ENCODE results near the gene ZNF837.

ZNF837 gene

GRCh38 chr19:58335630-58336029, 45.2 kb downstream of the ZNF837 start:
- no peaks in the 10 kb centered on the region for H3K4me1 ChIP-seq (ENCODE audit: insufficient read depth, low read length)

GRCh38 chr19:58334691-58335249, 46.1 kb downstream of the ZNF837 start:
- Histone ChIP-seq H3K27ac (ENCODE audit: low read length) (no peak overlapping the region), H3K9ac (ENCODE audit: low read depth, low read length) (no peak overlapping the region), H3K27me3 (ENCODE audit: insufficient read depth, low read length) (no peaks in the 10 kb centered on the region), H3K36me3 (ENCODE audit: insufficient read depth, low read depth, low read length) (peaks cover 21% of the 10 kb centered on the region; the same call in 1 of the 2 replicates), H3K9me3 (ENCODE audit: insufficient read depth, low read depth, low read length) (peaks cover 6% of the 10 kb centered on the region; the same call in 1 of the 2 replicates), H3K4me3 (ENCODE audit: low read length) (no peak overlapping the region), H3K4me1 (ENCODE audit: insufficient read depth, low read length) (no peaks in the 10 kb centered on the region)

More at GRCh38 chr19:58335630-58336029, 45.2 kb downstream of the ZNF837 start:
- Histone ChIP-seq H3K4me3 (ENCODE audit: low read length) (no peak overlapping the region), H3K36me3 (ENCODE audit: insufficient read depth, low read depth, low read length) (peaks cover 21% of the 10 kb centered on the region; the same call in 1 of the 2 replicates), H3K27me3 (ENCODE audit: insufficient read depth, low read length) (no peaks in the 10 kb centered on the region), H3K9ac (ENCODE audit: low read depth, low read length) (no peak overlapping the region), H3K9me3 (ENCODE audit: insufficient read depth, low read depth, low read length) (peaks cover 6% of the 10 kb centered on the region; the same call in 1 of the 2 replicates), H3K27ac (ENCODE audit: low read length) (no peak overlapping the region)

DNA sequence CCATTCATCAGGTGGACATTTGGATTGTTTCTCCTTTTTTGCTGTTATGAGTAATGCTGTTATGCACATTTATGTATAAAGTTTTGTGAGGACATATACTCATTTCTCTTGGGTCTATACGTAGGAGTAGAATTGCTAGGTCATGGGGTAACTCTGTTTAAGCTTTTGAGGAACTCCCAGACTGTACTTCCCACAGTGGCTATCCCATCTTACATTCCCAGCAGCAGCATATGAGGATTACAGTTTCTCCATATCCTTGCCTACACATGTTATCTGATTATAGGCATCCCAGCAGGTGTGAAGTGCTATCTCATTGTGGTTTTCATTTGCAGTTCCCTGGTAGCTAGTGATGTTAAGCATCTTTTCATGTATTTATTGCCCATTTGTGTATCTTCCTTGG, 48.1 kb downstream of the ZNF837 start:
- Histone ChIP-seq H3K9me3 (ENCODE audit: insufficient read depth, low read depth, low read length) (no peaks in the 10 kb centered on the region), H3K4me1 (ENCODE audit: insufficient read depth, low read length) (no peaks in the 10 kb centered on the region), H3K27me3 (ENCODE audit: insufficient read depth, low read length) (no peaks in the 10 kb centered on the region), H3K36me3 (ENCODE audit: insufficient read depth, low read depth, low read length) (peaks cover 11% of the 10 kb centered on the region; the same call in 1 of the 2 replicates), H3K9ac (ENCODE audit: low read depth, low read length) (no peak overlapping the region), H3K4me3 (ENCODE audit: low read length) (no peak overlapping the region), H3K27ac (ENCODE audit: low read length) (no peak overlapping the region)

- Histone ChIP-seq H3K4me3 (ENCODE audit: low read length) (no peak overlapping the region), H3K4me1 (ENCODE audit: insufficient read depth, low read length) (no peaks in the 10 kb centered on the region; the same call in 1 of the 2 replicates), H3K36me3 (ENCODE audit: insufficient read depth, low read depth, low read length) (0 out of 2 replicates have a peak, but pooled peaks cover 2% of the 10 kb centered on the region), H3K9ac (ENCODE audit: low read depth, low read length) (no peak overlapping the region), H3K27me3 (ENCODE audit: insufficient read depth, low read length) (no peaks in the 10 kb centered on the region), H3K27ac (ENCODE audit: low read length) (no peak overlapping the region), H3K9me3 (ENCODE audit: insufficient read depth, low read depth, low read length) (no peaks in the 10 kb centered on the region)
Measured at GRCh38 chr19:58330458-58330857, 50.4 kb downstream of the ZNF837 start.

DNA sequence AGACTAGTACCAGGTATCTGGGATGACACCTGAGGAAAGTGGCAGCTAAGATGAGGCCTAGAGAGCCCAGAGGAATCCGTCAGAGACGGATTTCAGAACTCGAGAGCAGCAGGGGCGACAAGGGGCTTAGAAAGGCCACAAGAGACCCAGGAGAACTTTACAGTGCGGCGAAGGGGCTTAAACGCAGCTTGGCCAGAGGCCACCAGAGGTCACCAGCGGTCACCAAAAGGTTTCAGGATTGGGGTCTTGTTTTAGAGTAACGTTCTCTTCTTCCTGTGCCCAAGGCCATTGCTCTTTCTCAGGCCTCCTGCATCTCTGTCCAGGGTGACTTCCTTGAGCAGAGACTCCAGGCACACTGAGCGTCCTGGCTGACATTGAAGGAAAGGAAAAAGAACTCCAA, 51.8 kb downstream of the ZNF837 start:
- H3K9ac ChIP-seq (ENCODE audit: low read depth, low read length), result no peak overlapping the region
- H3K27ac ChIP-seq (ENCODE audit: low read length), result no peak overlapping the region
- no peaks in the 10 kb centered on the region for H3K36me3 ChIP-seq (ENCODE audit: insufficient read depth, low read depth, low read length)
- H3K9me3 ChIP-seq (ENCODE audit: insufficient read depth, low read depth, low read length), result no peaks in the 10 kb centered on the region
- no peaks in the 10 kb centered on the region; the same call in 1 of the 2 replicates for H3K4me1 ChIP-seq (ENCODE audit: insufficient read depth, low read length)
- H3K4me3 ChIP-seq (ENCODE audit: low read length), result no peak overlapping the region
- no peaks in the 10 kb centered on the region for H3K27me3 ChIP-seq (ENCODE audit: insufficient read depth, low read length)

GRCh38 chr19:58326914-58327726, 53.7 kb downstream of the ZNF837 start, which contains the start of gene ZSCAN22:
ZSCAN22 (plus strand) TSS chr19:58326994; CDS start chr19:58334803, 7,809 bp downstream.
- H3K4me3 ChIP-seq (ENCODE audit: low read length), result peak within 1 kb of the TSS; percentile 93
- no peaks in the 10 kb centered on the region for H3K27me3 ChIP-seq (ENCODE audit: insufficient read depth, low read length)
- H3K4me1 ChIP-seq (ENCODE audit: insufficient read depth, low read length), result no peaks in the 10 kb centered on the region; the same call in 1 of the 2 replicates
- H3K9me3 ChIP-seq (ENCODE audit: insufficient read depth, low read depth, low read length), result no peaks in the 10 kb centered on the region
- peak within 1 kb of the TSS; percentile 91 for H3K9ac ChIP-seq (ENCODE audit: low read depth, low read length)
- no peak within 1 kb of the TSS for H3K27ac ChIP-seq (ENCODE audit: low read length)
- no peaks in the 10 kb centered on the region for H3K36me3 ChIP-seq (ENCODE audit: insufficient read depth, low read depth, low read length)

DNA sequence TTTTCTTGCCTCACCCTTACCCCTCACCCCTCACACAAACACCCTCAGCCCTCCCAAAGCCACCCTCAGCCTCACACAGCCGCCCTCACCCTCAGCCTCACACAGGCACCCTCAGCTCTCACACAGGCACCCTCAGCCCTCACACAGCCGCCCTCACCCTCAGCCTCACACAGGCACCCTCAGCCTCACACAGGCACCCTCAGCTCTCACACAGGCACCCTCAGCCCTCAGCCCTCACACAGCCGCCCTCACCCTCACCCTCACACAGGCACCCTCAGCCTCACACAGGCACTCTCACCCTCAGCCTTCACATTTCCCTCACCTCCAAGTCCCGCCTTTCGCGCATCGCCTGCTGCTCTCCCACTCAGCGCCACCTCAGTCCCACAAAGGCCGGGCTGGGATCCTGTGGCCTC, 54.3 kb downstream of the ZNF837 start:
- no peaks in the 10 kb centered on the region; the same call in 1 of the 2 replicates for H3K4me1 ChIP-seq (ENCODE audit: insufficient read depth, low read length)
- no peaks in the 10 kb centered on the region for H3K36me3 ChIP-seq (ENCODE audit: insufficient read depth, low read depth, low read length)
- peak overlapping the region; percentile 91 for H3K9ac ChIP-seq (ENCODE audit: low read depth, low read length)
- no peak overlapping the region for H3K27ac ChIP-seq (ENCODE audit: low read length)
- peak overlapping the region; percentile 93 for H3K4me3 ChIP-seq (ENCODE audit: low read length)
- H3K27me3 ChIP-seq (ENCODE audit: insufficient read depth, low read length), result no peaks in the 10 kb centered on the region
- no peaks in the 10 kb centered on the region for H3K9me3 ChIP-seq (ENCODE audit: insufficient read depth, low read depth, low read length)

GRCh38 chr19:58325311-58326022, 55.4 kb downstream of the ZNF837 start:
- no peaks in the 10 kb centered on the region for H3K9me3 ChIP-seq (ENCODE audit: insufficient read depth, low read depth, low read length)
- no peaks in the 10 kb centered on the region for H3K27me3 ChIP-seq (ENCODE audit: insufficient read depth, low read length)
- no peaks in the 10 kb centered on the region for H3K36me3 ChIP-seq (ENCODE audit: insufficient read depth, low read depth, low read length)
- peak overlapping the region; percentile 93 for H3K4me3 ChIP-seq (ENCODE audit: low read length)
- H3K4me1 ChIP-seq (ENCODE audit: insufficient read depth, low read length), result no peaks in the 10 kb centered on the region; the same call in 1 of the 2 replicates
- peak overlapping the region; percentile 91; the same call in 1 of the 2 replicates for H3K9ac ChIP-seq (ENCODE audit: low read depth, low read length)
- H3K27ac ChIP-seq (ENCODE audit: low read length), result no peak overlapping the region

DNA sequence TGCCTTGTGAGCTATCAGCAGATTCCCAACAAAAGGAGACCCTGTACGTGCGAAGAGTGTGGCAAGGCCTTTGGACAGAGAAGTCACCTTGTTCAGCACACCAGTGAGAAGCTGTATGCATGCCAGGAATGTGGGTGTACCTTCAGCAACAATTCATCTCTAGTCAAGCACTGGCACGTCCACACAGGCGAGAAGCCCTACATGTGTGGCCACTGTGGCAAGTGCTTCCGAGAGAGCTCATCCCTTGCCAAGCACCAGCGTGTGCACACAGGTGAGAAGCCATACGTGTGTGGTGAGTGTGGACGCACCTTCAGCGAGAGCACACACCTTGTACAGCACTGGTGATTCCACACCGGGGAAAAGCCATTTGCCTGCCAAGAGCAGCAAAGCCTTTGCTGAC, 61.6 kb downstream of the ZNF837 start:
- Histone ChIP-seq H3K27me3 (ENCODE audit: insufficient read depth, low read length) (no peaks in the 10 kb centered on the region), H3K4me1 (ENCODE audit: insufficient read depth, low read length) (no peaks in the 10 kb centered on the region), H3K9ac (ENCODE audit: low read depth, low read length) (no peak overlapping the region), H3K27ac (ENCODE audit: low read length) (no peak overlapping the region), H3K9me3 (ENCODE audit: insufficient read depth, low read depth, low read length) (no peaks in the 10 kb centered on the region), H3K4me3 (ENCODE audit: low read length) (no peak overlapping the region), H3K36me3 (ENCODE audit: insufficient read depth, low read depth, low read length) (peaks cover 16% of the 10 kb centered on the region)

DNA sequence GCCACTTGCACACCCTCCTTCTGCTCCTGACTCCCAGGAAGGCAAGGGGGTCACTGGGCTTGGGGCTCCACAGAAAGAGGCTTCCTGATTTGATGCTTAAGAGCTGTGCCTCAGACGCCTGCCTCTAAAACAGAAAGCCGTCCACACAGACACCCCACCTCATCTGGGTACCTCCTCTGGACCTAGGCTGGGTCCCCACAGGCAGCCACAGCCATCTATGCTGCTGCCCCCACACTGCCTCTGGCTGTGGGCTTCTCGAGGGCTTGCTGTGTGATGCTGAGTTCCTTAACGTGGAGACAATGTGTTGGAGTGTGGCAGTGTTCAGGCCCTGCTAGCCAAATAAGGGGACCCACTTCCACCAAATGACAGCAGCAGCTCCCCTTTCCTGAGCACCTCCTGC, 62.5 kb downstream of the ZNF837 start:
- H3K9ac ChIP-seq (ENCODE audit: low read depth, low read length), result no peak overlapping the region
- no peaks in the 10 kb centered on the region for H3K27me3 ChIP-seq (ENCODE audit: insufficient read depth, low read length)
- H3K4me3 ChIP-seq (ENCODE audit: low read length), result no peak overlapping the region
- H3K4me1 ChIP-seq (ENCODE audit: insufficient read depth, low read length), result no peaks in the 10 kb centered on the region
- H3K9me3 ChIP-seq (ENCODE audit: insufficient read depth, low read depth, low read length), result no peaks in the 10 kb centered on the region
- H3K36me3 ChIP-seq (ENCODE audit: insufficient read depth, low read depth, low read length), result peaks cover 25% of the 10 kb centered on the region
- H3K27ac ChIP-seq (ENCODE audit: low read length), result no peak overlapping the region

Data from iPS-20b (cell line).